Liver (tissue), 3 donors: ENCODE data around the gene CHRNA9.

Experiments used
- CTCF ChIP-seq: fragments of 150-350 bp; IDR thresholded peaks from 2 replicates; pipeline ENCODE4 v1.5.1; 2017; ENCODE audit warnings: improper control_type of control experiment, low read depth, low read length; ENCODE audit not compliant: missing input control
- FOXA1 ChIP-seq: IDR thresholded peaks from 2 replicates; pipeline ENCODE4 v1.6.1; 2016; ENCODE audit warnings: antibody characterized with exemption
- GABPA ChIP-seq, 2 donors: IDR thresholded peaks in 1 of 2; conservative IDR thresholded peaks in 1 of 2; 2 replicates each; pipeline ENCODE4 v1.6.1; 2016; ENCODE audit warnings: antibody characterized with exemption in 2 of 2, mild to moderate bottlenecking in 1 of 2, moderate library complexity in 1 of 2
- REST ChIP-seq: IDR thresholded peaks from 2 replicates; pipeline ENCODE4 v1.6.1; 2016; ENCODE audit warnings: antibody characterized with exemption, mild to moderate bottlenecking
- TAF1 ChIP-seq: conservative IDR thresholded peaks from 2 replicates; pipeline ENCODE4 v1.6.1; 2016; ENCODE audit warnings: antibody characterized with exemption, mild to moderate bottlenecking
- donor health status: healthy.
- donor health status: healthy.

GRCh38 chr4:40388239-40388638, 53.1 kb downstream of the CHRNA9 start:
- TF ChIP-seq CTCF (no peak), FOXA1 (no peak), GABPA (IDR thresholded peaks at IDR 0.05 in 1 of 2, conservative IDR thresholded peaks at IDR 0.05 in 1 of 2) (no peak), REST (no peak), TAF1 (no peak)
